Activated CD4-positive, alpha-beta T cell treated with anti-CD3 and anti-CD28 coated beads, Interleukin-2, amount 50 U/mL, for 48 hours (primary cell): ENCODE measurements around the gene ATXN7L1.
A peak's percentile ranks its signal among the peaks of the same experiment; 100 is the strongest.

Source experiments
- DNase-seq, 2 experiments: peaks; one replicate each; pipeline ENCODE4 v3.0.0-alpha.2; 2020

The ATXN7L1 gene, protein sequence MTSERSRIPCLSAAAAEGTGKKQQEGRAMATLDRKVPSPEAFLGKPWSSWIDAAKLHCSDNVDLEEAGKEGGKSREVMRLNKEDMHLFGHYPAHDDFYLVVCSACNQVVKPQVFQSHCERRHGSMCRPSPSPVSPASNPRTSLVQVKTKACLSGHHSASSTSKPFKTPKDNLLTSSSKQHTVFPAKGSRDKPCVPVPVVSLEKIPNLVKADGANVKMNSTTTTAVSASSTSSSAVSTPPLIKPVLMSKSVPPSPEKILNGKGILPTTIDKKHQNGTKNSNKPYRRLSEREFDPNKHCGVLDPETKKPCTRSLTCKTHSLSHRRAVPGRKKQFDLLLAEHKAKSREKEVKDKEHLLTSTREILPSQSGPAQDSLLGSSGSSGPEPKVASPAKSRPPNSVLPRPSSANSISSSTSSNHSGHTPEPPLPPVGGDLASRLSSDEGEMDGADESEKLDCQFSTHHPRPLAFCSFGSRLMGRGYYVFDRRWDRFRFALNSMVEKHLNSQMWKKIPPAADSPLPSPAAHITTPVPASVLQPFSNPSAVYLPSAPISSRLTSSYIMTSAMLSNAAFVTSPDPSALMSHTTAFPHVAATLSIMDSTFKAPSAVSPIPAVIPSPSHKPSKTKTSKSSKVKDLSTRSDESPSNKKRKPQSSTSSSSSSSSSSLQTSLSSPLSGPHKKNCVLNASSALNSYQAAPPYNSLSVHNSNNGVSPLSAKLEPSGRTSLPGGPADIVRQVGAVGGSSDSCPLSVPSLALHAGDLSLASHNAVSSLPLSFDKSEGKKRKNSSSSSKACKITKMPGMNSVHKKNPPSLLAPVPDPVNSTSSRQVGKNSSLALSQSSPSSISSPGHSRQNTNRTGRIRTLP

DNA sequence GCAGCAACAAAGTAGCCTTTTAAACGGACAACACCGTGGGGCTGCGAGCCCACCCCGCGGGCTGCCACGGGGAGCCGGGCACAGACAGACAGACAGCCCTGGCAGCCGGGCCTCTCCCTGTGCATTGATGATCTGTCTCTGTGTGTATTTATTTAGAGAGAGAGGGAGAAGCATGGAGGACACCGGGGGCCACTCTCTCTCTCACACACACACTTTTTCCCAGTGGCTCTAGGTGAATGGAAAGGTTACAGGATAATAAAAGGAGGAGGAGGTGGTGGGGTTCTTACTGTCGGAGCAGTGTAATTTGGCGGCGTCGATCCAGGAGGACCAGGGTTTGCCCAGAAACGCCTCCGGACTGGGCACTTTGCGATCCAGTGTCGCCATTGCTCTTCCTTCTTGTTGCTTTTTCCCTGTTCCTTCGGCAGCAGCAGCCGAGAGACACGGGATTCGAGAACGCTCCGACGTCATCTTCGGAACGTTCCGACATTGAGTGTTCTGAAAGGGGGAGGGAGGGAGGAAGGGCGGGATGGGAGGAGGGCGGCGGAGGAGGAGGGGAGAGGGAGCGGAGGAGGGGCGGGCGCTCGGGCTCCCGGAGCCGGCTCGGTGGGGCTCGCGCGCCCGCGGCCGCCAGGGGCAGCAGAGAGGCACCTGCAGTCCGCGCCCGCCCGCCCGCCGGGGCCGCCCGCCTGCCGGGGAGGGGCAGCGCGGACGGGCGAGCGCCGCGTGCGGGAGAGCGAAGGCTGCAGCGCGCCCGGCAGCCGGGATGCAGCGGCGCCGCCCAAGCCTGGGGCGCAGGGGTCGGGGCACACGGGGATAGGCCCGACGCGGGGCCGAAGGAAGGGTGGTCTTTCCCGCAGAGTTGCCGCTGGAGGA is at the start of gene ATXN7L1:
Gene ATXN7L1 (minus strand): TSS at position 509 of the 873 bp plus-strand sequence. CDS start 41 bp downstream, at position 468.
- DNase-seq: peak; percentile 91 to 92

DNA sequence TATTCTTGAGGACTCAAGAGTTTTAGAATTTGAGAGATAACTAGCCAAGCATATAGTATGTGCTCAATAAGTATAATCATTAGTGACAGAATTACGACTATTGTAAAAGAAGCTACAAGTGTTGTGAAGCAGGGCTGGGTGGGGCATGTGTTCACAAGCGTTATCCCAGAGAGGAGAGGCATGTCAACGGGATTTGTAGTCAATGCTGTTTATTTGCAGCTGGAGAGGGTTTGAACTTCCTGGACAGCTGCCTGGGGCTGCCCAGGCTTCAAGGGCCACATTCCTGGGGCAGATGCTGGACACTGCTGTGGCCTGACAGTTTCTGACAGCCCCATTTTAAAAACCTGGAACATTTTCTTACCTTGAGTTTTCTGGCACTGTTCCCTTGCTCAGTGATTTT is 49.7 kb upstream of the ATXN7L1 start:
- no peak for DNase-seq

DNA sequence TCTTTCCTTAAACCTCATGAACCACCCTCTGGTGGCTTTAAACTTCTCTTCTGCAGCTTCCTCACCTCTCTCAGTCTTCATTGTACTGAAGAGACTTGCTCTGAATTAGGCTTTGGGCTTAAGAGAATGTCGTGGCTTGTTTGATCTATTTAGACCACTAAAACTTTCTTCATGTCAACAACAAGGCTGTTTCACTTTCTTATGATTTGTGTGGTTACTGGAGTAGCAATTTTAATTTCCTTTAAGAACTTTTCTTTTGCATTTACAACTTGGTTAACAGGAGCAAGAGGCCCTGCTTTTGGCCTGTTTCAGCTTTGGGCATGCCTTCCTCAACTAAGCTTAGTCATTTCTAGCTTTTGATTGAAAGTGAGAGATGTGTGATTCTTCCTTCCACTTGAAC is 48.5 kb upstream of the ATXN7L1 start:
- DNase-seq: peak; percentile 7 to 32

DNA sequence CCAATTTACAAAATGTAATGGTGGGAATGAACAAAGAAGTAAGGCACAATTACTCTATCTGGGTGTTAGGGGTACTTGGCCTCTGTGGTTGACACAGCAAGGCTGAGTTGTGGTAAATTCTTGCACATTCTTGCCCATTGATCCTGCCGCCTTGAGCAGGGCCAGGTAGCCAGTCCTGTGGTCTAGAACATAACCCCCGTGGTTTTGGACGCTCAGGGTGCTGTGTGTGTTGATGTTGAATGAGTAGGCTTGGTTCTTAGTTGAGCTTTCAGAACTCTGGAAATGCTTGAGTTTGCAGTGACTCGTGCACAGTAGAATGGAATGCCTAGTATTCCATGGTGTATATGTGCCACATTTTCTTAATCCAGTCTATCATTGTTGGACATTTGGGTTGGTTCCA is 44.4 kb upstream of the ATXN7L1 start:
- DNase-seq: no peak

DNA sequence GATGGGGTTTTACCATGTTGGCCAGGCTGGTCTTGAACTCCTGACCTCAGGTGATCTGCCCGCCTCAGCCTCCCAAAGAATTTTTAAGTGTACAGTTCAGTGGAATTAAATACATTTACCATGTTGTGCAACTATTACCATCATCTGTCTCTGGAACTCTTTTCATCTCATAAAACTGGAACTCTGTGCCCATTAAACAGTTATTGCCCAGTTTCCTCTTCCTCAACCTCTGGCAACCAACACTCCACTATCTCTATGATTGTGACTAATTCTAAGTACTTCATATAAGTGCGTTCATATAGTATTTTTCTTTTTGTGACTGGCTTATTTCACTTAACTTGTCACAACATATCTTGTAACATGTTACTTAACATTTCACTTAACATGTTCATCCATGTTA is 41.3 kb upstream of the ATXN7L1 start:
- DNase-seq: no peak

DNA sequence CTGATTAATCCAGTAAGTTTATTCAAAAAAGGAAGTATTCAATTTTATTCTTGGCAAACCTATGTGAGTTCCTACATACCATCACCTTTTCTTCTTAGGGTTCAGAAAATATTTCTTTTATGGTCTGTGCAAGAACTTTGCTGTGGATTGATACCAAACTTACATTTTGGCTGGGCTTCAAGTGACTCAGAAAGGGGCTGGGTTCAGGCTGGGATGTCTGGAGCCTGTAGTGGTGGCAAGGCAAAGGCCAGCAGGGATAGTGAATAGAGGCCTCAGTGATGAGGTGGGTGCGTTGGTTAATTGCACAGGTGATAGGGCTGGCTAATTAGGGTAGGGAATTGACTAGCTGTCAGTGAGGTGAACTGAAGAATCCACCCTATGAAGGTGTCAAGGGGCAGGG is 40.2 kb upstream of the ATXN7L1 start:
- no peak for DNase-seq

DNA sequence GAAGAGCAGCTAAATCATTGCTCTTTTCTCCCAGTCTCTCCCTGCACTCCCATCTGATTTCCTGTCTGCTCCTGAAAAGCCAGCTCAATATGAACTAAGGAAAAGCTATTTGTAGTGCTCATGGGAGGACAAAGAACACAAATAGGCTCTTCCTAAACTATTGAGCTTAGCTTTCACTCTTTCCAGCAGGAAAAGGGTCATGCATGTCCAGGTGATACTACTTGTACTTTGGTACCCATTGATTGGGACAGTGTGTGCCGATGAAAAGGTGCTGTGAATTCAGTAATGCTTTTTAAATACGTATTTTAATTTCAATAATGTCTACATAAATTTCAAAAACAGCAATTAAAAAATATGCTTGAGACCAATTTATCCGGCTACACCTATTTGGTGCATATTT is 37.5 kb upstream of the ATXN7L1 start:
- no peak for DNase-seq

DNA sequence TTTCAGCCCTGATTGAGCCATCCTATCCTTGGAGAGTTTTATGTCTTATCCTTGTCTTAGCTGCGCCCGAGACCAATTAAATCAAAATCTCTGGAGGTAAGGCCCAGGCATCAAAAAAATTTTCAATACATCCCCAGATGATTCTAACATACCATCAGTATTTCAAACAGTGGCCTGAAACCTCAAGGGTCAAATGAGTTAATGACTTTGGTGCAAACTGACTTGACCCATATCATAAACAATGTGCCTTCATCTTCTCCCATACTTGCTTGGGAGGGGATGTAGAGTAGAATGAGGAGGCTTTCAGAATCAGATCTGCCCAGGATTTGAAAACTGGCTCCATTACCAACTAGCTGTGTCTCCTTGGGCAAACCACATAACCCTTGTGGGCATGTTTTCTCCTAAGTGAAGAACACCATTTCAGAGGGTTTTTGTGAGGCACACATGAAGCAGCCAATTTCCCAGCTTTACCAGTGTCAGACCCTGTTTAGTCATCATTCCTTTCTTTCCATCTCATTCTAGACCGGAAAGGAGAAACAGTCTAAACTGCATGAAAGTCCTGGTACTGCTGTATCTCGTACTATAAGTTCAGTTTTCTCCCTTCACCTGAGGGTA is 35.7 kb upstream of the ATXN7L1 start:
- DNase-seq: no peak

DNA sequence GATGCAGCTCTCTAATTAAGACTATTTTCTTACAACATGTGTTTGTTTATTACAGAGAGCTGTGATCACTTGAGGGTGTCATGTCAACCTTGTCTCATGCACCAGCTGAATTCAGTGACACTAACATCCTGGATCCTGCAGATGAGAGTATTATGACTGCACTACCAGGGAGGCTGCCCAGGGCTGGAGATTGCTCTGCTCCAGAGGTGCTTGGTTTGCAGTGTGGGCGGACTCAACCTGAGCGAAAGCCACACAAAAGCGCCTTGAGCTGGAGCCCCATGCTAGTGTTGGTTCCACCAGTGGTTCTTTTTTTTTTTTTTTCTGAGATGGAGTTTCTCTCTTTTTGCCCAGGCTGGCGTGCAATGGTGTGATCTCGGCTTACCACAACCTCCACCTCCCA is 33.8 kb upstream of the ATXN7L1 start:
- DNase-seq: peak; percentile 12 to 19

DNA sequence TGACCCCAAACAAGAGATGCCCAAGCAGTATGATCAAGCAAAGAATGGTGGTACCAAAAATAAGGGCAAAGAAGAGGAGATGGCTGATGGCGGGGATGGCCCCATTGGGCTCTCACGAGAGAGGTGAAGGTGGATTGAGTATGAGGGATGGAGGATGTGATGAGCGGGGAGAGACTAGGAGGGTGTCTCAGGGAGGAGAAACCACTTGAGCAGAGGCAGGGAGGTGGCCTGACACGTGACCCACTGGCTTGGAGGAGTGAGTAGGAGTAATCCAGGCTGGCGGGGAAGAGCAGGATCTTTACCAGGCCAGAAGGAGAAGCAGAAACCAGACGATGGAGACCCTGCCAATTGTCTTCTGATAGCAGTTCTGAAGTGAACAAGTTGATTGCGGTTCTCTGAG is 33.3 kb upstream of the ATXN7L1 start:
- DNase-seq: no peak

DNA sequence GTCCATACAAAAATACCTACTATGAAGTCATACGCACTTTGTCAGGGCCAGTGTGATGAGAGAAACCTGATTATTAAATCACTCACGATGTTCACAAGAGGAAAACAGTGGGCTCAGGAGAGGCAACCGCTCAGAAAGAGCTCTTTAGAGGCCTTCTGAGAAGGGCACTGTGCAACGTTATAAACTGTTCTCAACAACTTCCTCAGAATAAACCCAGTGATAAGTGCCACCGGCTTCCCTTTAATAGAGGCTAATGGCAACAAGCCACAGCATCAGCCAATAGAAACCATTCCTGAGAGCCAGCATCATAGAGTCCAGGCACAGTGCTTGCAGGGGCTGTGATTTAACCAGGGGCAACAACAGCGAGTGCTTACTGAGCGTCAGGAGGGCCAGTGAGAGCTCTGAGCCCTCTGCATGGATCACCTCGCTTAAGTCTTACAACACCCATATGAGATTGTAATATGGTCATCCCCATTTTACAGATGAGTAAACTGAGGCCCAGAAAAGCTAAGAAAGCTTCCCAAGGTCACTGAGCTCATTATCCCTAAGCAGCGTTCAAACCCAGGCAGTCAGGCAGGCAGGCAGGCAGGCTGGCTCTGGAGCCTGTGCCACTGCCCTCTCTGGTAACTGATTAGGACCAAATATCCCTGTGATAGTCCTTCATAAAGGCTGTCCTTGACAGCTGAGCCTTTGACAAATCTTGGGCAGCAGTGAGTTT is 30.9 kb upstream of the ATXN7L1 start:
- no peak for DNase-seq

DNA sequence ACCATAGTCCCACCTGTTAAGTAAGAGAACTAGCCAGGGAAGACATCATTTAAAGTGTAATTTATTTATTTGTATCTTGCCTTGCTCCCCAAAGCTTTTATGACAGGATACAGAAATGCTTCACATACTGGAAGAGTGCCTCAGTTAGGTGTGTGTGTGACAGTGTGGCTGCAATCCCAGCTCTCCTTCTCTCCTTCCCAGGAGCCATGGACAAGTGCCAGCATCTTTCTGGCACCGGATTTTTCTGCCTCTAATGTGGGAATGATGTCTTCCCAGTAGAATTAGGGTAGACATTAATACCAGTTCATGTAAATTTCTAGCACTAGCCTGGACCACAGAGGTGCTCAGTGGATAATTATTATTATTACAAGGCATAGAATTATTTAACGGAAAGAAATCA is 30.3 kb upstream of the ATXN7L1 start:
- no peak for DNase-seq

DNA sequence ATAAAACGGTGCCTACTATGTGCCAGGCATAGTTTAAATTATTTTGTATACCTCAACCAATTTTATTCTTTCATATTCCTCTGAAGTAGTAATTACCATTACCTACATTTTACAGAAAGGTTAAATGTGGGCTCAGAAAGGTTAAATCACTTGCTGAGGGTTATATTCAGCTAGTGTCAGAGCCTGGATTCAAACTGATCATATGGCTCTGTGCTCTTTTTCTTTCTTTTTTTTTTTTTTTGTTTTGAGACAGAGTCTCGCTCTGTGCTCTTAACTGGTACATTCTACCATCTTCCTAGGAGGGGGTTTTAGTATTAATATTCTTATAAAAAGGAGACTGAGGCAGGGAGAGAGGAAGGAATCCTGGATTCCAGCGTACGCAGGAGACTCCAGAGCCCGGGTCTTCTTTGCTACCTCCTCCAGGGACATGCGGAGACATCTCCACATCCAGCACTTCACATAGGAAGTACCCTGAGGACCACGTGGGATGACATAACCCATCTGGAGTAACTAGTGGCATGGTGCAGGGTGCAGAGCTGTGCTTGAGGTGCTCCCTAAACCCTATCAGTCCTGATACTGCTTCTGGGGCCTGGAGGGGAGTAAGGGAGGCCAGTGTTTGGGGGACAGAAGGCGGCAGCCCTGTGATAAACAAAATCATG is 29.6 kb upstream of the ATXN7L1 start:
- DNase-seq: no peak

DNA sequence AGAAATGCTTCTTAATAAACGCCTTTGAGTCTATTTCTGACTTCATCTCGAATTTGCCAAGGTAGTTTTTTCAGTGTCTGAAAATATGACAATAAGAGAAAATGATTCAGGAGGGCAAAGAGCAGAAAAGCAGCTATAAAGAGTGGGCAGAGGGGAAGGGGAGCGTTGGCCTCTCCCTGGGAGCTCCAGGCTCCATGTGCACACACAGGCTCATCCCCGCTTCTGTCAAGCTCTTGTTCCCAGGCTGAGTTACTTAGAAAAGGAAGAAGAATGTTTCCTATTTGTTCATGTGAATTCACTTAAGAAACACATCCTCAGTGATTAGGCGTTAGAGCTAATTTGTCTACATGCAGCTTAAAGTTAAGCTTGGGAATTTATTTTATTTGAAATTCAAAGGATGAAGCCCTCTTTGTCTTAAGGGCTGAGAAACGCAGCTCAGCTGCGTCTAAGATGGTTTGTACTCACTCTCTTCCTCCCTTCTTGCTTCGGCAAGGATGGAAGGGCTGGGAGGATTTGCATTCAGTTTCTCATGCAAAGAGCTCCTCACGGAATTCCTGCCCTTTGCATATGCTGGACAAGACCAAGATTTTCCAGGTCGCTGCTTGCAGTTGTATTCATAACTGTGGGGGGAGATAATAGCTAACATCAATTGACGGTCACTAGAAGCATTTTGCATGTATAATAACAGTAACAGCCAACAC is 29.0 kb upstream of the ATXN7L1 start:
- DNase-seq: no peak

DNA sequence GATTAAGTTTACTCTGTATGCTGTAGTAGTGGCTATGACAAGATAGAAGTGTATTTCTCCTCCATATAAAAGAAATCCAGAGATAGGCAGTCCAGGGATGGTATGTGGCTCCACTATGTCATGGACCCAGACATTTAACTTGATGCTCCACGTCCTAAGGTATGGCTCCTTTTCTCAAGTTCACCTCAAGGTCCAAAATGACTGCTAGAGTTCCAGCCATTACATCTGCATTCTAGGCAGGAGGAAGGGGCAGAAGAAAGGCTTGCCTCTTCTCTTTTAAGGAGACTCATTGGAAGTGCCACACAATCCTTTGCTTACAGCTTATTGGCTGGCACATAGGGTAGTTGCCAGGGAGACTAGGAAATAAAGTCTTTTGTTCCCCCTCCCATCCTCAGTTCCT is 27.7 kb upstream of the ATXN7L1 start:
- no peak for DNase-seq

DNA sequence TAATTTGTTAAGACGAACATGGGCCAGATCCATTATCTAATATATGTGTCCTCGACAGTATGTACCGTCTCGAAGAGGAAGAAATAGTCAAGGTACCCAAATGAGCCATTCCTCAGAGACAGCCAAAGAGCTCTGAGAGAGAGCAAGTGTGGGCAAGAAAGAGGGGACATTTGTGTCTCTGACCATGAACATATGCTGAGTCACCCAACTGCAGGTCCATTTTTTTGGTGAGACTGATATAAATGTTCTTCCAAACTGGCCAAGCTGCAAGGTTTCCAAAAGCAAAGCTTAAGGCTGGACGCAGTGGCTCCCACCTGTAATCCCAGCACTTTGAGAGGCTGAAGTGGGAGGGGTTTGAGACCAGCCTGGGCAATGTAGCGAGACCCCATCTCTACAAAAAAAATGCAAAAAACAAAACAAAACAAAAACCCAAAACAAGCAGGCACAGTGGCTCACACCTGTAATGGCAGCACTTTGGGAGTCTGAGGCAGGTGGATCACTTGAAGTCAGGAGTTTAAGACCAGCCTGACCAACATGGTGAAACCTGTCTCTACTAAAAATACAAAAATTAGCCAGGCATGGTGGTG is 26.0 kb upstream of the ATXN7L1 start:
- no peak for DNase-seq

DNA sequence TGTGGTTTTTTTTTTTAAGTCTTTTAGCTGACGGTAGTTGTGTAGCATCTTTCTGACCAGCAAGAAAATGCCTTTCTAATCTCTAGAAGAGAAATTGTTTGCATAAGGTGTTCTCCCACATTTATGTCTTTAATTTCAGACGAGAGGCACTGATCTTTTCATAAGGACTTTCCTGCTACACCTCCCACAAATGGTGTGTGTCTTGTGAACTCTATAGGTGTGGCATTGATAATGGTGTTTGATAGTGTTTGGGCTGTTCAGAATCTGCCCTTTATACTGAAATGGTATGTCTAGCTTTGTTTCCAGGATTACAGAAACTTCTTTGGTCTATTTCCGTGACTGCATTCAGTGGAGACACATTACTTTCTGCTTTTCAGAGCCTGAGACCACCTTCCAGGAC is 21.6 kb upstream of the ATXN7L1 start:
- DNase-seq: no peak

DNA sequence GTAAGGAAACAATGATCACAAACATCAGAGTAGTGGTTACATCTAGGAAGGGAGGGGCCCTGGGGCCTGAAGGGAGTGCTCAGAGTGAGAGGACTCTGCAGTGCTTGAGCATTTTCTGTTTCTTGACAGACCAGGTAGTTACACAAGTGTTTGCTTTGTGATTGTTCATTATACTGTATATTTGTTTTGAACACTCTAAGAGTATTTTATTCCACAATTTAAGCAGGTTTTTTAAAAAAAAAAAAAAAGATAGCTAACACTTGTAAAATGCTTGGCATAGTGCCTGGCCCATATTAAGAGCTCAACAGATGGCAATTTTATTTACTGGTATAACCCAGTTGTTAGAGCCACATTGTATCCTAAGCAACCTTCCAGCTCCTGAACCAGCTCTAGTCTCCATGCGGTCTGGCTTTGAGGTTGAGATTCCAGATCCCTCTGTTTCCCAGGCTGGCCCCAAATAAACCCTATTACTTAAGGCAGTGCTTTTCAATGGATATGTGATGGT is 20.1 kb upstream of the ATXN7L1 start:
- no peak for DNase-seq

DNA sequence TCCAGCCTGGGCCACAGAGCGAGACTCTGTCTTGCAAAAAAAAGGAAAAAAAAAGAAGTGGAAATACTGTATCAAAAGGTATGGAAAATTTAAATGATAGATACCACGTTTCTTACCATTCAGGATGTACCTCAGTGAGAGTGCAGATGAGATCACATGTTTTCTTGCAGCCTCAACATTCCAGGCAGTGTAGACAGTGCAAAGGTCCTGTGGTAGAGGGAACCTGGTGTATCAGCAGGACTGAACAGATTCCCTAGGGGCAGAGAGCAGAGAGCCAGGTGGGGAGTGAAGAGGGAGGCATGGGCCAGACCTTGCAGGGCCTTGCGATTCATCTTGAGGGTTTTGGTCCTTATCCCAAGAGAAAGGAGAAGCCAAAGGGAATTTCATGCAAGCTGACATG is 17.7 kb upstream of the ATXN7L1 start:
- DNase-seq: no peak

DNA sequence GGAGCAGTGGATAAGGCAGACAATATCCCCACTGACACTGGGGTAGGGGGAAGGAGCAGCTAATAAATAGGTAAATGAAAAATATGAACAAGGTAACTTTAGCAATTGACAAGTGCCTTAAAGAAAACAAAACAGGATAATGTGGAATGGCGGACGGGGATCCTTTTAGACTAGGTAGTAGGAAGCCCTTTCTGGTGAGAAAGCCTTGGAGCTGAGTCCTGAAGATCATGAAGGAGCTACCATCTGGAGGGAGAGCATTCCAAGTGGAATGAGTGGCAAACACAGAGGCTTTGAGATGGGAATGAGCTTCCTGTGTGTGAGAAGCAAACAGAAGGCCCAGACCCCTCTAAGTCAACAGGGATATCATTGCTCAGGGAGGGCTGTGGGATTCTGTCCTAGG is 16.0 kb upstream of the ATXN7L1 start:
- DNase-seq: no peak
